Endothelial cell of umbilical vein (primary cell): ENCODE results near the gene PPFIBP2.
A peak's percentile ranks its signal among the peaks of the same experiment; 100 is the strongest.

Experiments used
- CTCF ChIP-seq, 2 donors: IDR thresholded peaks; 1 replicate in 1 of 2; 2 replicates in 1 of 2; pipeline ENCODE4 v1.5.1; 2011; ENCODE audit warnings: low read length in 2 of 2, mild to moderate bottlenecking in 2 of 2, moderate library complexity in 2 of 2, control low read depth in 1 of 2, inconsistent platforms in 1 of 2, low read depth in 1 of 2; ENCODE audit not compliant: insufficient read depth in 1 of 2; ENCODE audit errors: extremely low read depth in 1 of 2
- EZH2 ChIP-seq: IDR thresholded peaks from 2 replicates; pipeline ENCODE4 v1.6.1; 2012; ENCODE audit warnings: borderline replicate concordance, low read depth, mild to moderate bottlenecking, moderate library complexity, low read length, inconsistent platforms; ENCODE audit not compliant: severe bottlenecking
- GATA2 ChIP-seq: IDR thresholded peaks from 2 replicates; pipeline ENCODE4 v1.7.0; 2011; ENCODE audit warnings: low read depth, mild to moderate bottlenecking, moderate library complexity, mixed read lengths, low read length; ENCODE audit not compliant: insufficient read length, insufficient read depth
- MAX ChIP-seq: IDR thresholded peaks from 2 replicates; pipeline ENCODE4 v1.6.1; 2011; ENCODE audit not compliant: insufficient read depth, insufficient read length
- POLR2A ChIP-seq: IDR thresholded peaks from 2 replicates; pipeline ENCODE4 v1.6.1; 2012; ENCODE audit warnings: low read depth, mild to moderate bottlenecking, control low read depth, low read length

GRCh38 chr11:7599209-7599608 lies 85.4 kb downstream of the PPFIBP2 start:
- TF ChIP-seq CTCF (IDR thresholded peaks at IDR 0.05; ENCODE audit: extremely low read depth in 1 of 2, insufficient read depth in 1 of 2, low read depth in 1 of 2, low read length in 2 of 2) = no peak
- peak; percentile 9 for TF ChIP-seq GATA2
- TF ChIP-seq EZH2 = no peak
- no peak for TF ChIP-seq POLR2A
- TF ChIP-seq MAX = no peak
